LHCN-M2 (cell line): ENCODE results near the gene AHCYL1. TPM values are rescaled to one million over a fixed set of nuclear protein-coding genes. Genes with fewer than 3 reads are reported as not detected.

Experiments
- DNase-seq: peaks from one replicate; pipeline ENCODE4 v3.0.0-alpha.2; 2012; ENCODE audit warnings: low read depth
- total RNA-seq: library from RNA; depleted of rRNA; stranded (reverse); fragments of >200 nt; gene quantifications from 2 replicates; pipeline ENCODE4 v1.2.3, GENCODE V29; 2014; rRNA removed

AHCYL1 gene
- total RNA-seq, 1 experiment from 2014 or later = 33.0 TPM

DNA sequence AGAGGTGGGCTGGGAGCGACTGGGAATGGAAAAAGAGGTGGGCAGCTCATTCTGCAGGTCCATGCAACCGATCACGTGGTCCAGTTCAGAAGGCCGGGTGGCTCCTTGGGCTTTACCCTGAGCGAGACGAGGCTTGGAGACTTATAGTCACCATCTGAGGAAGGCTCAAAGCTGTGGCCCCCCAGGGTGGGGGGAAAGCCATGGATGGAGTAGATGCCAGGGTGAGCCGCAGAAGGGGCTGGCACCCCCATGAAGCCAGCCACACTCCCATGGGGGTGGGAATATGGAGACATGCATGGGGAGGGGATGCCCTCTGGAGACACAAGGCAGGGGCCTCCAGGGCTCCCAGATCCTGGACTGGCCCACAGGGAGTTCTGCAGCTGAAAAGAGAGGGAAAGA, 76.1 kb downstream of the AHCYL1 start:
- no peak for DNase-seq

GRCh38 chr1:110061341-110061740, 76.8 kb downstream of the AHCYL1 start:
- no peak for DNase-seq

DNA sequence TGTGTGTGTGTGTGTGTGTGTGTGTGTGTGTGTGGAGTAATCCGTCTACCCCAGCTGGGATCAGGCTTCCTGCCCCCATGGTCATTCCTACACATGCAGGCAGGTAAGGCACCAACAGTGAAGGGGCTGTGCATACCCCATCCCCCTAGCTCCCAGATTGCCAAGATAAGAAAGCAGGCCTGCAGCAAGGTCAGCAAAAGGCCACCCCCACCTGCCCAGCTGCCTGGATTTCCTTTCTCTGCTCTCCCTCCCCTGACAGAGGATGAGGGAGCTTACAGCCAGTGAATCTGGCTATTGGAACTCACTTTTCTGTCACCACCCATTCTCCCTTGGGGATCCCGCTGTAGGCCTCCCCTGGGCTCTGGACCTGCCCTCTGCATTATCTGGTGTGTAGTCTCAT, 78.0 kb downstream of the AHCYL1 start:
- no peak for DNase-seq

DNA sequence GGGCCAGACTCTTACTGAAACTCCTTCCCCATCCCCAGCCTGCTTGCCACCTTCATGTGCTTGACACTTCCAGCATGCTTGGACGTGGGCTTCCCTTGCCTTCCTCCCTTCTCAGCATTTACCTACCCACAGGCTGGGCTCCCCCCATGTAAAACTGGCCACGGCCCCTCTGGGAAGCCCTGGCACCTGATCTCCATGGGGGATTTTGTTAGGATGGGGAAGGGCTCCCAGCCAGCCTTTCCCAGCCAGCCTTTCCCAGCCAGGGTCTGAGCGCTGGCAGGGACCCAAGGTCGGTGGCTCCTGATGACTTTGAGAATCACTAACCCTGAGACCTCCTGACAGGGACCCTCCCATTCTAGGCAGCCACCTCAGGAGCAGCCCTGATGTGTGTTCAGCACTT, 79.2 kb downstream of the AHCYL1 start:
- DNase-seq = no peak

GRCh38 chr1:110064576-110065337, 80.2 kb downstream of the AHCYL1 start:
- DNase-seq = no peak

DNA sequence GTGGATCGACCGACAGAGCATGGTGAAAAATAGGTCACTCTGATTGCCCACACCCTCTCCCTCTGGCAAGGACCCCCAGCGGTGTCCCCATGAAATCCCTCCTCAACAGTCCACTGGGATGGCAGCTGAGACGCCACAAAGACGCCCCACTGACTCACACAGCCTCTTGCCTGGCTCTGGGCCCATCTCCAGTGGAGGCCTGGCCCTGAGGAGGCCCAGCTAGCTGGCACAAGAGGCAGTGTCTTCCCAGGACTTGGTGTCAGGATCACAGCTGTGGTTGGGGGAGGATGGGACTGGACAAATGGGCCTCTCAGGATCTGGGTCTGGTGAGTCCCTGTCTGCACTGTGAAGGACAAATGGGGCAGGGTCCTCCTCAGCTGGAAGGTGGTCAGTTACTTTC, 81.3 kb downstream of the AHCYL1 start:
- no peak for DNase-seq

DNA sequence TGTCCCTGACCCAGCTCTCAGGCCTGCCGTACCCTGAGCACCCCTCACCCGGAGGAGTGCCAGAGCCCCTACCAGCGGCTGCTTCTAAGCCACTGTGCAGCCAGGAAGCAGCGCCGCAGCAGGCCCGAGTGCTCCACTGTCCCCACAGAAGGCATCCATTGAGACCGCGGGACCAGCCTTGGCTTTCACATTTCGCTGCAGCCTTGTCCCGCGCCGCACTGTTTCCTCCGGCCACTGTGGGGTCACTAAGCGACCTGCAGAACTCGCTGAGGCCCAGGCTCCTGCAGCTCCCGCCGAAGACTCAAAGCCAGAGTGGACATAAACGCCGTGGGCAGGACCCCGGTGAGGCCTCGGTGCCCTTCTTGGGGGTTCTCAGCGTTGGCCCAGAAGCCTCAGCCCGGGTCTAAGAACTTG, 82.9 kb downstream of the AHCYL1 start:
- no peak for DNase-seq

GRCh38 chr1:110067893-110068645, 83.5 kb downstream of the AHCYL1 start:
- DNase-seq = no peak

- DNase-seq = no peak
These were observed 84.3 kb downstream of the AHCYL1 start for GRCh38 chr1:110068646-110069403.

DNA sequence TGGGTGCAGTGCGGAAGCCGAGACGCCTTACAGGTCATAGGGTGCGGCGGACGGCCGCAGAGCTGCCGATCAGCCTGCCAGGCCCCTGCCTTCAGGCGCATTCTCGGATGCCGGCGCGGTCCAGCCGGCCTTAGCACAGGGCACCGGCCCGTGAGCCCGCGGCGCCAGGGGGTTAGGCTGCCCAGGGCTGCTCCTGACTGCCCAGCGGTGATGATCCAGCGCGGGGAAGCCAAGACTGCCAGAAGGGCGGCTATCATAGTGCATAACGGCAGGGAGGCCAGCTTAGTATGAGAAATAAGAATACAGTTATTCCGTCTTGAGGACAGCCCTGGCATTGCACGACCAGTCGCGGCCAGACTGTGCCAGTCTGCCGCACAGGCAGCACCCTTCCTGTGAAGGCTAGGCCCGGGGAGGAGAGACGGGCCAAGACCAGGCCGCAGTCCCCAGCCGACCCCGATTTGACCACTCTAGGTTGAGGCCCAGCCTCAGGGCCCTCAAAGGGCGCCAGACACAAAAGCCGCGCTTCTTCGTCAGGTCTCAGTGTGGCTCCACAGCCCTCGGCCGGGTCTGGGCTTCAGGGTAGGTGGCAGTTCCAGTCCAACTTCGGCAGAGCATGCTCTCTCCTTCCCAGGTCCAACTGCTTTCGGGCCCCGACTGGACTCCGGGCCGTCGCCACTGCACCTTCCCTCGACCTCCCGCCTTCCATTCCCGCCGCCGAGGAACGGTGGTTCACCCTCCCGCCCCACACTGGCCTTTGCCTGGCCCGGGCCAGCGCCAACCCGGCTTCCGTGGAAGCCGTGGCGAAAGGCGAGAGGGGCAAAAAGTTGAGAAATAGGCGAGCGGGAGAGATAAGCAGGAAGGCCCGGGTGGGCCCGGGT, 85.1 kb downstream of the AHCYL1 start:
- no peak for DNase-seq

GRCh38 chr1:110070282-110070669, 85.7 kb downstream of the AHCYL1 start:
- no peak for DNase-seq

GRCh38 chr1:110070671-110071242, 86.2 kb downstream of the AHCYL1 start, which contains the start of gene ALX3:
ALX3 (minus strand) TSS chr1:110070672; CDS start chr1:110070612, 60 bp downstream.
- DNase-seq = no peak

Other genes with a start within 250 kb of the AHCYL1 start
- gene GSTM3, start 243.7 kb upstream of the AHCYL1 start, total RNA-seq = 13.2 and 16.3 TPM in 2 replicates
- not detected in 2 replicates for gene EPS8L3, start 220.8 kb upstream of the AHCYL1 start, total RNA-seq
- 42.4 and 52.8 TPM in 2 replicates for gene CSF1, start 73.9 kb upstream of the AHCYL1 start, total RNA-seq
- 41.2 and 46.2 TPM in 2 replicates for gene STRIP1, start 49.9 kb downstream of the AHCYL1 start, total RNA-seq
- not detected in 2 replicates for gene ALX3, start 85.9 kb downstream of the AHCYL1 start, total RNA-seq
- gene UBL4B, start 127.7 kb downstream of the AHCYL1 start, total RNA-seq = not detected in 2 replicates
- gene SLC6A17, start 165.7 kb downstream of the AHCYL1 start, total RNA-seq = 0.23 and 0.38 TPM in 2 replicates
- 0.46 and 0.51 TPM in 2 replicates for gene KCNC4, start 225.5 kb downstream of the AHCYL1 start, total RNA-seq